A673 (cell line): ENCODE measurements around the gene PRRT1. TPM values are rescaled to one million over a fixed set of nuclear protein-coding genes. Genes with fewer than 3 reads are reported as not detected.

Experiments used
- BruUV-seq: library from RNA; stranded (reverse); fragments of 400-500 nt; replicated peaks from 2 replicates; lab custom pipeline; 2021; lab: Mats Ljungman, UMichigan
- CTCF ChIA-PET: fragments of 300-600 bp; sonication (Branson Sonifier 250); formaldehyde crosslinking; loops from one replicate; lab custom pipeline; 2022; ENCODE audit warnings: antibody characterized with exemption; lab: Charles Lee
- POLR2A ChIA-PET: fragments of 300-600 bp; sonication (Branson Sonifier 250); formaldehyde crosslinking; loops from one replicate; lab custom pipeline; 2022; ENCODE audit warnings: antibody characterized with exemption; ENCODE audit not compliant: low non-redundant PET; lab: Charles Lee
- DNase-seq: peaks from one replicate; pipeline ENCODE4 v3.0.0-alpha.2; 2015; ENCODE audit warnings: low spot score
- H3K27ac ChIP-seq: fragments of 200-600 bp; sonication (generic); 2 replicates; pipeline ENCODE4 v1.5.1; 2016; ENCODE audit warnings: mixed run types, low read depth, mild to moderate bottlenecking, mixed read lengths, antibody characterized with exemption, low read length; ENCODE audit not compliant: poor library complexity, severe bottlenecking
- H3K27me3 ChIP-seq: fragments of 200-600 bp; sonication (generic); replicated peaks from 2 replicates; pipeline ENCODE4 v1.6.1; 2017; ENCODE audit warnings: mixed run types, low read depth, mild to moderate bottlenecking, mixed read lengths, antibody characterized with exemption, low read length; ENCODE audit not compliant: insufficient read depth, poor library complexity
- H3K36me3 ChIP-seq: fragments of 200-600 bp; sonication (generic); 2 replicates; pipeline ENCODE4 v1.6.1; 2016; ENCODE audit warnings: mixed run types, mild to moderate bottlenecking, mixed read lengths, antibody characterized with exemption, low read length; ENCODE audit not compliant: insufficient read depth, poor library complexity, severe bottlenecking
- H3K4me1 ChIP-seq: fragments of 200-600 bp; sonication (generic); 2 replicates; pipeline ENCODE4 v1.6.1; 2017; ENCODE audit warnings: mixed run types, mild to moderate bottlenecking, mixed read lengths, antibody characterized with exemption, low read length; ENCODE audit not compliant: insufficient read depth, poor library complexity, severe bottlenecking
- H3K4me3 ChIP-seq: fragments of 200-600 bp; sonication (generic); 2 replicates; pipeline ENCODE4 v1.5.1; 2016; ENCODE audit warnings: low read depth, mixed run types, mild to moderate bottlenecking, mixed read lengths, low read length; ENCODE audit not compliant: poor library complexity, severe bottlenecking
- H3K9me3 ChIP-seq: fragments of 200-600 bp; sonication (generic); 2 replicates; pipeline ENCODE4 v1.6.1; 2016; ENCODE audit warnings: mixed run types, low read depth, mild to moderate bottlenecking, mixed read lengths, antibody characterized with exemption, low read length; ENCODE audit not compliant: poor library complexity, severe bottlenecking
- EZH2 ChIP-seq: fragments of 200-600 bp; sonication (generic); IDR thresholded peaks from 2 replicates; pipeline ENCODE4 v1.6.1; 2017; ENCODE audit warnings: borderline replicate concordance, low read depth, mild to moderate bottlenecking, mixed read lengths, antibody characterized with exemption, low read length; ENCODE audit not compliant: poor library complexity, severe bottlenecking
- intact Hi-C: fragments of 100-400 bp; cut with micrococcal nuclease; formaldehyde crosslinking; loops from one replicate; pipeline ENCODE4 v1.10.0; 2022; ENCODE audit not compliant: unreplicated experiment
- total RNA-seq: library from RNA; stranded (reverse); gene quantifications from 2 replicates; pipeline ENCODE4 v1.2.3, GENCODE V29; 2021
- TF ChIP-seq, protein P1 (sequence below): fragments of 300-800, 200-600 bp; sonication (generic); conservative IDR thresholded peaks from 2 replicates; pipeline ENCODE4 v1.5.1; 2017; ENCODE audit warnings: low read depth, mild to moderate bottlenecking, antibody characterized with exemption, low read length, moderate library complexity, mixed read lengths

The PRRT1 gene
- total RNA-seq, 1 experiment from 2014 or later: 4.5 TPM

- ChIA-PET POLR2A (no interaction called here), CTCF (no interaction called here)
- BruUV-seq: no TSS peak
- Histone ChIP-seq H3K4me3 (no peak overlapping the region), H3K4me1 (no peaks in the 10 kb centered on the region), H3K27me3 (no peaks in the 10 kb centered on the region), H3K36me3 (peaks cover 39% of the 10 kb centered on the region), H3K27ac (no peak overlapping the region), H3K9me3 (no peaks in the 10 kb centered on the region)
- DNase-seq: no peak
- TF ChIP-seq, protein P1, sequence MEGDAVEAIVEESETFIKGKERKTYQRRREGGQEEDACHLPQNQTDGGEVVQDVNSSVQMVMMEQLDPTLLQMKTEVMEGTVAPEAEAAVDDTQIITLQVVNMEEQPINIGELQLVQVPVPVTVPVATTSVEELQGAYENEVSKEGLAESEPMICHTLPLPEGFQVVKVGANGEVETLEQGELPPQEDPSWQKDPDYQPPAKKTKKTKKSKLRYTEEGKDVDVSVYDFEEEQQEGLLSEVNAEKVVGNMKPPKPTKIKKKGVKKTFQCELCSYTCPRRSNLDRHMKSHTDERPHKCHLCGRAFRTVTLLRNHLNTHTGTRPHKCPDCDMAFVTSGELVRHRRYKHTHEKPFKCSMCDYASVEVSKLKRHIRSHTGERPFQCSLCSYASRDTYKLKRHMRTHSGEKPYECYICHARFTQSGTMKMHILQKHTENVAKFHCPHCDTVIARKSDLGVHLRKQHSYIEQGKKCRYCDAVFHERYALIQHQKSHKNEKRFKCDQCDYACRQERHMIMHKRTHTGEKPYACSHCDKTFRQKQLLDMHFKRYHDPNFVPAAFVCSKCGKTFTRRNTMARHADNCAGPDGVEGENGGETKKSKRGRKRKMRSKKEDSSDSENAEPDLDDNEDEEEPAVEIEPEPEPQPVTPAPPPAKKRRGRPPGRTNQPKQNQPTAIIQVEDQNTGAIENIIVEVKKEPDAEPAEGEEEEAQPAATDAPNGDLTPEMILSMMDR: no peak
- no peak for TF ChIP-seq EZH2
- intact Hi-C loops: no loop called here
Observed at GRCh38 chr6:32120573-32121059, 31.1 kb downstream of the PRRT1 start.

- CTCF ChIA-PET: interaction anchor here (0.6 to 1.2 kb wide), 5 partner anchors 11 to 276 kb away, joined by 3 to 7 read pairs (median 3); partner anchors contain the start of gene TNXB
- no peaks in the 10 kb centered on the region for H3K27me3 ChIP-seq
- H3K36me3 ChIP-seq: peaks cover 38% of the 10 kb centered on the region
- POLR2A ChIA-PET: no interaction called here
- H3K4me3 ChIP-seq: no peak overlapping the region
- BruUV-seq: no TSS peak
- peak overlapping the region; percentile 25 for H3K27ac ChIP-seq
- H3K4me1 ChIP-seq: no peaks in the 10 kb centered on the region
- peak; percentile 84 for DNase-seq
- H3K9me3 ChIP-seq: no peaks in the 10 kb centered on the region
- TF ChIP-seq EZH2: no peak
- TF ChIP-seq, protein P1: peak; percentile 93
- intact Hi-C loops: loop anchor here (1.0 to 5.0 kb wide), 2 partner anchors 76 to 123 kb away; no protein-coding TSS in a partner anchor
Observed at GRCh38 chr6:32118782-32119628, 32.7 kb downstream of the PRRT1 start.

GRCh38 chr6:32117461-32117860 is 34.3 kb downstream of the PRRT1 start:
- H3K27me3 ChIP-seq: no peaks in the 10 kb centered on the region
- no TSS peak for BruUV-seq
- H3K4me3 ChIP-seq: no peak overlapping the region
- DNase-seq: no peak
- ChIA-PET POLR2A (interaction anchor here (0.6 kb wide), 1 partner anchor 8 kb away, joined by 5 read pairs; no protein-coding TSS in a partner anchor), CTCF (interaction anchor here (1.0 kb wide), 1 partner anchor 115 kb away, joined by 3 read pairs; no protein-coding TSS in a partner anchor)
- no peak for TF ChIP-seq EZH2
- TF ChIP-seq, protein P1: no peak
- intact Hi-C loops: loop anchor here (5.0 kb wide), 1 partner anchor 125 kb away; no protein-coding TSS in a partner anchor
- no peaks in the 10 kb centered on the region for H3K9me3 ChIP-seq
- H3K27ac ChIP-seq: no peak overlapping the region
- no peaks in the 10 kb centered on the region for H3K4me1 ChIP-seq
- peaks cover 29% of the 10 kb centered on the region for H3K36me3 ChIP-seq
